HepG2 (cell line): Measurements from ENCODE around the gene XAB2. TPM values are rescaled to one million over a fixed set of nuclear protein-coding genes. Genes with fewer than 3 reads are reported as not detected.
A peak's percentile ranks its signal among the peaks of the same experiment; 100 is the strongest.

Experiments used
- E2F1 ChIP-seq: sonication (generic); formaldehyde crosslinking; IDR thresholded peaks from 2 replicates; pipeline ENCODE4 v1.5.0; 2020; ENCODE audit warnings: missing genetic modification reagents
- HDAC2 ChIP-seq: sonication (generic); formaldehyde crosslinking; IDR thresholded peaks from 2 replicates; pipeline ENCODE4 v1.4.0; 2020; ENCODE audit warnings: missing genetic modification reagents
- KDM1A ChIP-seq: IDR thresholded peaks from 2 replicates; pipeline ENCODE4 v1.6.1; 2016; ENCODE audit warnings: missing compliant biosample characterization
- KDM5A ChIP-seq: fragments of 200-600 bp; sonication (generic); IDR thresholded peaks from 2 replicates; pipeline ENCODE4 v1.7.0; 2018; ENCODE audit warnings: antibody characterized with exemption, mild to moderate bottlenecking, low read length, borderline replicate concordance
- LRRFIP1 ChIP-seq: sonication (generic); formaldehyde crosslinking; conservative IDR thresholded peaks from 2 replicates; pipeline ENCODE4 v1.4.0; 2020; ENCODE audit warnings: missing genetic modification reagents
- MED1 ChIP-seq: sonication (generic); formaldehyde crosslinking; IDR thresholded peaks from 2 replicates; pipeline ENCODE4 v1.4.0; 2020; ENCODE audit warnings: missing genetic modification reagents
- RXRA ChIP-seq: sonication (generic); formaldehyde crosslinking; IDR thresholded peaks from 2 replicates; pipeline ENCODE4 v1.5.1; 2020; ENCODE audit warnings: missing genetic modification reagents
- SP2 ChIP-seq: sonication (generic); formaldehyde crosslinking; IDR thresholded peaks from 2 replicates; pipeline ENCODE4 v1.5.1; 2020; ENCODE audit warnings: mild to moderate bottlenecking, missing genetic modification reagents
- ZBTB40 ChIP-seq, 2 experiments: fragments of 450-650 bp in 1 of 2; sonication (generic) in 1 of 2; formaldehyde crosslinking in 1 of 2; IDR thresholded peaks; 2 replicates each; pipeline versions ENCODE4 v1.6.1 to v1.8.0; 2016 to 2022; ENCODE audit warnings: antibody characterized with exemption in 1 of 2, mild to moderate bottlenecking in 1 of 2, missing genetic modification reagents in 1 of 2
- ZFP82 ChIP-seq: sonication (generic); formaldehyde crosslinking; IDR thresholded peaks from 2 replicates; pipeline ENCODE4 v1.5.1; 2020; ENCODE audit warnings: mild to moderate bottlenecking, missing genetic modification reagents, borderline replicate concordance
- ZNF280B ChIP-seq: sonication (generic); formaldehyde crosslinking; IDR thresholded peaks from 2 replicates; pipeline ENCODE4 v1.5.0; 2020; ENCODE audit warnings: missing genetic modification reagents, mild to moderate bottlenecking, borderline replicate concordance
- ZNF691 ChIP-seq: sonication (generic); formaldehyde crosslinking; IDR thresholded peaks from 2 replicates; pipeline ENCODE4 v1.4.0; 2020; ENCODE audit warnings: missing genetic modification reagents, low read depth, mild to moderate bottlenecking, borderline replicate concordance
- polyA plus RNA-seq, 8 experiments: library from polyadenylated mRNA; depleted of rRNA in 3 of 8; stranded (reverse) in 7 of 8; unstranded in 1 of 8; fragments of >200 nt; fragmentation: Illumina TruSeq in 4 of 8; extraction: Trizol in 4 of 8; gene quantifications; 2 replicates each; pipeline versions ENCODE4 v1.2.1 to v1.2.3, GENCODE V29; 2011 to 2016; ENCODE audit warnings: low read depth in 4 of 8, missing spikeins in 1 of 8, mixed read lengths in 1 of 8; ENCODE audit not compliant: insufficient read depth in 1 of 8
- total RNA-seq, 5 experiments: library from RNA; depleted of rRNA; stranded (reverse); fragments of >200 nt; fragmentation: Illumina TruSeq; extraction: Trizol; gene quantifications; 2 replicates each; pipeline ENCODE4 v1.2.3, GENCODE V29; 2016; ENCODE audit warnings: low read depth in 1 of 5

The XAB2 gene
- total and polyA plus RNA-seq, 2 of the 13 experiments (the other 11 are each of a cell fraction or from before 2014, with no cell fraction given) = 6.2 to 23.9 TPM

- TF ChIP-seq ZNF691 (CRISPR knock-in tag) (no peak), KDM1A (CRISPR knock-in tag) (no peak), ZFP82 (CRISPR knock-in tag) (no peak), HDAC2 (CRISPR knock-in tag) (no peak; the same call in 1 of the 2 replicates), KDM5A (peak; percentile 100), SP2 (peak; percentile 98), E2F1 (peak; percentile 82), RXRA (CRISPR knock-in tag) (peak; percentile 25; the same call in 1 of the 2 replicates), ZNF280B (no peak), MED1 (CRISPR knock-in tag) (0 out of 2 replicates have a peak, but pooled peaks have one; percentile 38), ZBTB40 (IDR thresholded peaks at IDR 0.05) (peak; percentile 43; the same call in 1 of the 2 replicates), ZBTB40 (CRISPR knock-in tag; IDR thresholded peaks at IDR 0.05) (peak; percentile 62; the same call in 1 of the 2 replicates), LRRFIP1 (CRISPR knock-in tag) (no peak)
Measured at GRCh38 chr19:7629347-7630054, at the start of gene XAB2, which contains the start of gene PET100 (continued).
